Fibroblast of lung (primary cell): Measurements from ENCODE around the gene AIMP1.

ENCODE experiments used
- CTCF ChIP-seq, 2 donors: IDR thresholded peaks in 1 of 2; conservative IDR thresholded peaks in 1 of 2; 1 replicate in 1 of 2; 2 replicates in 1 of 2; pipeline ENCODE4 v1.5.1; 2011 to 2012; ENCODE audit warnings: low read length in 2 of 2, control low read depth in 1 of 2, inconsistent platforms in 1 of 2, low read depth in 1 of 2, mild to moderate bottlenecking in 1 of 2
- EZH2 ChIP-seq: IDR thresholded peaks from 2 replicates; pipeline ENCODE4 v1.5.1; 2012; ENCODE audit warnings: low read length, control low read depth, mild to moderate bottlenecking; ENCODE audit errors: missing control alignments

GRCh38 chr4:106270736-106271135 lies 45.6 kb upstream of the AIMP1 start:
- TF ChIP-seq CTCF (conservative IDR thresholded peaks at IDR 0.05 in 1 of 2, IDR thresholded peaks at IDR 0.05 in 1 of 2; ENCODE audit: low read depth in 1 of 2, low read length in 2 of 2) (no peak), EZH2 (no peak)
